H1 (cell line): ENCODE data around the gene PRR14L.

Experiments used
- CTBP2 ChIP-seq: IDR thresholded peaks from 2 replicates; pipeline ENCODE4 v1.7.0; 2011; ENCODE audit warnings: borderline replicate concordance, mild to moderate bottlenecking, moderate library complexity, mixed read lengths, low read length; ENCODE audit not compliant: insufficient read depth, insufficient read length
- FOSL1 ChIP-seq: IDR thresholded peaks from 2 replicates; pipeline ENCODE4 v1.6.1; 2011; ENCODE audit warnings: mild to moderate bottlenecking, low read depth, low read length, moderate library complexity; ENCODE audit not compliant: insufficient read depth
- HDAC2 ChIP-seq, 2 experiments: fragments of 300-600 bp in 1 of 2; sonication (generic) in 1 of 2; IDR thresholded peaks; 2 replicates each; pipeline ENCODE4 v1.6.1; 2011 to 2012; ENCODE audit warnings: low read depth in 2 of 2, low read length in 2 of 2, mild to moderate bottlenecking in 2 of 2, moderate library complexity in 2 of 2, borderline replicate concordance in 1 of 2, inconsistent platforms in 1 of 2
- RNF2 ChIP-seq: fragments of 200-900, 300-1000 bp; sonication (generic); IDR thresholded peaks from 2 replicates; pipeline ENCODE4 v1.7.1; 2016; ENCODE audit warnings: borderline replicate concordance, low read depth, mild to moderate bottlenecking, antibody characterized with exemption, low read length; ENCODE audit not compliant: poor library complexity, severe bottlenecking; ENCODE audit errors: missing control alignments
- TAF1 ChIP-seq: IDR thresholded peaks from 2 replicates; pipeline ENCODE4 v1.6.1; 2011; ENCODE audit warnings: mild to moderate bottlenecking, low read depth, low read length
- TBP ChIP-seq: IDR thresholded peaks from 2 replicates; pipeline ENCODE4 v1.6.1; 2011; ENCODE audit warnings: low read depth, low read length, improper control_type of control experiment
- TF ChIP-seq, protein P1 (sequence below), 3 experiments: IDR thresholded peaks; 1 replicate in 2 of 3; 2 replicates in 1 of 3; pipeline versions ENCODE4 v1.5.1 to v1.6.1; 2011; ENCODE audit warnings: low read length in 3 of 3, mild to moderate bottlenecking in 3 of 3, inconsistent platforms in 2 of 3, low read depth in 1 of 3, moderate library complexity in 1 of 3; ENCODE audit not compliant: insufficient read depth in 1 of 3; ENCODE audit errors: control extremely low read depth in 1 of 3

DNA sequence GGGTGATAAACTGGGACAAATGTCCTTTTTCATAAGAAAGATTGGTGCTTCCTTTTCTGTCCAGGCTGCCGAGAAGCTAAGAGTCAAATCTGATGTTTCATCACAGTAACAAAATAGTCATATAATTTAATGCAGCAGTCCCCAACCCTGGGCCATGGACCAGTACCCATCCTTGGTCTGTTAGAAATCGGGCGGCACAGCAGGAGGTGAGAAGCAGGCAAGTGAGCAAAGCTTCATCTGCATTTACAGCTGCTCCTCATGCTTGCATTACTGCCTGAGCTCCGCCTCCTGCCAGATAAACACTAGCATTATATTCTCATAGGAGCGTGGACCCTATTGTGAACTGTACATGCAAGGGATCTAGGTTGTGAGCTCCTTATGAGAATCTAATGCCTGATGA lies 26.2 kb downstream of the PRR14L start:
- TF ChIP-seq CTBP2 (no peak), HDAC2 (IDR thresholded peaks at IDR 0.05; ENCODE audit: borderline replicate concordance in 1 of 2, low read depth in 2 of 2, low read length in 2 of 2) (no peak), TAF1 (no peak), RNF2 (no peak), FOSL1 (no peak), TBP (no peak)
- TF ChIP-seq, protein P1, sequence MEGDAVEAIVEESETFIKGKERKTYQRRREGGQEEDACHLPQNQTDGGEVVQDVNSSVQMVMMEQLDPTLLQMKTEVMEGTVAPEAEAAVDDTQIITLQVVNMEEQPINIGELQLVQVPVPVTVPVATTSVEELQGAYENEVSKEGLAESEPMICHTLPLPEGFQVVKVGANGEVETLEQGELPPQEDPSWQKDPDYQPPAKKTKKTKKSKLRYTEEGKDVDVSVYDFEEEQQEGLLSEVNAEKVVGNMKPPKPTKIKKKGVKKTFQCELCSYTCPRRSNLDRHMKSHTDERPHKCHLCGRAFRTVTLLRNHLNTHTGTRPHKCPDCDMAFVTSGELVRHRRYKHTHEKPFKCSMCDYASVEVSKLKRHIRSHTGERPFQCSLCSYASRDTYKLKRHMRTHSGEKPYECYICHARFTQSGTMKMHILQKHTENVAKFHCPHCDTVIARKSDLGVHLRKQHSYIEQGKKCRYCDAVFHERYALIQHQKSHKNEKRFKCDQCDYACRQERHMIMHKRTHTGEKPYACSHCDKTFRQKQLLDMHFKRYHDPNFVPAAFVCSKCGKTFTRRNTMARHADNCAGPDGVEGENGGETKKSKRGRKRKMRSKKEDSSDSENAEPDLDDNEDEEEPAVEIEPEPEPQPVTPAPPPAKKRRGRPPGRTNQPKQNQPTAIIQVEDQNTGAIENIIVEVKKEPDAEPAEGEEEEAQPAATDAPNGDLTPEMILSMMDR (IDR thresholded peaks at IDR 0.05; ENCODE audit: control extremely low read depth in 1 of 3, insufficient read depth in 1 of 3, low read depth in 1 of 3, low read length in 3 of 3): no peak
